ENCODE measurements around the gene PTPRD. TPM values are rescaled to one million over a fixed set of nuclear protein-coding genes. Genes with fewer than 3 reads are reported as not detected.

PTPRD gene
- total RNA-seq, 4 donors from 2014 or later, result 0.78 to 11.7 (median 1.6) TPM

DNA sequence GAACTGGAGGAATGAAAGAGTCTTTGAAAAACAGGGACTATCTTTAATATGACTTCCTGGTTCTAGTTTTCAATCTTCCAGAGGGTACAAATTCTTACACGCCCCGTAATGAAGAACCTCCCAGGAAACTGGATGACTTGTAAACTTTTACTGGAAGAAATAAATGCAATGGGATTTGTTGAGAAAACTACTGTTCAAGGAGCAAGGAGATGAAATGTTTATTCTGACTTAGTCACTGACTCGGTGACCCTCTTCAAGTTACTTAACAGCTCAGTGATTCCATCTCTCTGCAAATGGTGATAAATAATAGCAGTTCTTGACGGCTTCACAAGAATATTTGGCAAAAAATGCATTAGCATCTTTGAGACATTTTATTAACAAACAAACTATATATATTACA is 858.6 kb downstream of the PTPRD start:
- intact Hi-C loops (cut with DNase I; ENCODE audit: low total_unique reads), result no loop called here
- no peak for ATAC-seq
- H3K4me1 ChIP-seq, result no peaks in the 10 kb centered on the region
- in situ Hi-C loops (cut with MboI; ENCODE audit: low sequenced_read_pairs in 4 of 4), result no loop called here
- TF ChIP-seq, protein P1, sequence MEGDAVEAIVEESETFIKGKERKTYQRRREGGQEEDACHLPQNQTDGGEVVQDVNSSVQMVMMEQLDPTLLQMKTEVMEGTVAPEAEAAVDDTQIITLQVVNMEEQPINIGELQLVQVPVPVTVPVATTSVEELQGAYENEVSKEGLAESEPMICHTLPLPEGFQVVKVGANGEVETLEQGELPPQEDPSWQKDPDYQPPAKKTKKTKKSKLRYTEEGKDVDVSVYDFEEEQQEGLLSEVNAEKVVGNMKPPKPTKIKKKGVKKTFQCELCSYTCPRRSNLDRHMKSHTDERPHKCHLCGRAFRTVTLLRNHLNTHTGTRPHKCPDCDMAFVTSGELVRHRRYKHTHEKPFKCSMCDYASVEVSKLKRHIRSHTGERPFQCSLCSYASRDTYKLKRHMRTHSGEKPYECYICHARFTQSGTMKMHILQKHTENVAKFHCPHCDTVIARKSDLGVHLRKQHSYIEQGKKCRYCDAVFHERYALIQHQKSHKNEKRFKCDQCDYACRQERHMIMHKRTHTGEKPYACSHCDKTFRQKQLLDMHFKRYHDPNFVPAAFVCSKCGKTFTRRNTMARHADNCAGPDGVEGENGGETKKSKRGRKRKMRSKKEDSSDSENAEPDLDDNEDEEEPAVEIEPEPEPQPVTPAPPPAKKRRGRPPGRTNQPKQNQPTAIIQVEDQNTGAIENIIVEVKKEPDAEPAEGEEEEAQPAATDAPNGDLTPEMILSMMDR (IDR thresholded peaks at IDR 0.05 in 4 of 5, conservative IDR thresholded peaks at IDR 0.05 in 1 of 5), result no peak
- TF ChIP-seq POLR2A (IDR thresholded peaks at IDR 0.05), result no peak
- no peak overlapping the region for H3K27ac ChIP-seq
- no peaks in the 10 kb centered on the region for H3K9me3 ChIP-seq
- no peak overlapping the region for H3K4me3 ChIP-seq
- DNase-seq, result no peak
- no peaks in the 10 kb centered on the region for H3K27me3 ChIP-seq
- H3K36me3 ChIP-seq, result no peaks in the 10 kb centered on the region

DNA sequence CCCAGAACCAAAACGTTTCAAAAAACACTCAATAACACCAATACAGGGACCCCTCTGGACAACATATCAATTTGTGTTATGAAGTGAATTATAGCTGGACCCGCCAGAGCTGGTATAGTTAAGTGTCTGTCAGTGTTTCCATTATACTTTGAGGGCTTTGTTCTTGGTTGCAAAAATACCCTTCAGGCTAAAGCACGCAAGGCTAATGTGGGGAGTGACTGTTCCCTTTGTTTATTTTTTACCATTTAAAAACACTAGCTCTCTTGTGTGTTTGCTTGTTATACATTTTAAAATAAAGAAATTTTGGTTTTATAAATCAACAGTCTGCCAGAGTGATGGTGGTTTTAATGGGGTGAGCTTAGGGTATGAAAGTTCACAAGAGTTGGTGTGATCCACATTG is 859.5 kb downstream of the PTPRD start:
- Histone ChIP-seq H3K27me3 (no peaks in the 10 kb centered on the region), H3K27ac (no peak overlapping the region), H3K4me3 (no peak overlapping the region), H3K36me3 (no peaks in the 10 kb centered on the region), H3K9me3 (no peaks in the 10 kb centered on the region), H3K4me1 (no peaks in the 10 kb centered on the region)
- TF ChIP-seq, protein P1 (IDR thresholded peaks at IDR 0.05 in 4 of 5, conservative IDR thresholded peaks at IDR 0.05 in 1 of 5), result no peak
- TF ChIP-seq POLR2A (IDR thresholded peaks at IDR 0.05), result no peak
- ATAC-seq (no peak), DNase-seq (no peak)
- in situ Hi-C loops (cut with MboI; ENCODE audit: low sequenced_read_pairs in 4 of 4) (no loop called here), intact Hi-C loops (cut with DNase I; ENCODE audit: low total_unique reads) (no loop called here)

DNA sequence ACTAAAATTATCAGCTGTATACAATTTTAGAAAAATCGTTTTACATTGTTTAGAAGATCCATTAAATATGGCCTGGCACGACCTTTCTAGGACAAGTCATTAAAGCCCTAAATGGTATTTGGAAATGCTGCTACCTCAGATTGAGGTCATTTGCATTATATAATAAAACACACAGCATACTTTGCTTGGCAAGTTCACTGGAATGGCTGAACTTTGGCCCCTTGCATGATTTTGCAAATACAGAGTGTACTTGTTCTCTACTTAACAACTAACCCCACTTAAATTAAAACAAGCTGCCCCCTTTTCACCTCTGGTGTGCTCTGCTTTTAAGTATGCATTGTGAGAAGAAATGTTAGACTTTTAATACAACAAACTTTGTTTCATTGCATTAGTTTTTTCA is 860.1 kb downstream of the PTPRD start:
- TF ChIP-seq POLR2A (IDR thresholded peaks at IDR 0.05), result no peak
- TF ChIP-seq, protein P1 (IDR thresholded peaks at IDR 0.05 in 4 of 5, conservative IDR thresholded peaks at IDR 0.05 in 1 of 5), result no peak
- H3K27ac ChIP-seq, result no peak overlapping the region
- DNase-seq (no peak), ATAC-seq (no peak)
- no peaks in the 10 kb centered on the region for H3K27me3 ChIP-seq
- in situ Hi-C loops (cut with MboI; ENCODE audit: low sequenced_read_pairs in 4 of 4), result no loop called here
- intact Hi-C loops (cut with DNase I; ENCODE audit: low total_unique reads), result no loop called here
- H3K9me3 ChIP-seq, result no peaks in the 10 kb centered on the region
- H3K4me3 ChIP-seq, result no peak overlapping the region
- no peaks in the 10 kb centered on the region for H3K36me3 ChIP-seq
- H3K4me1 ChIP-seq, result no peaks in the 10 kb centered on the region

DNA sequence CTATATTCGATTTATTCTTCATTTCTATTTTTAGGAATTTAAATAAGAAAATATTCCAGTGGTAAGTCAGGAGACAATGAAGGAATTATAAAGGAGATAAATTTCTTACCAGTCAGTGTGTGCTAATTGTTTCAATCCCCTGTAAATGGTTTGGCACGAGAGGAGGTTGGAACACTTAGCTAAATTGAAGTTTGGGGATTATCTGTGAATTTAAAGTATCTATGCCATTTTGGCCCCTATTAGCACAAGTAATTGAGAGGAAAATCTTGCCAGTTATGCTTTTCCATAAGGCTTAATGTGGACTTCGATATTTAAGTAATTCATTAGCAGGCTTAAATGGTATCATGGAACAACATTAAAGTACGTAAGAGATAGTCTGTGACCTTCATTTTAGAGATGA is 860.8 kb downstream of the PTPRD start:
- no peaks in the 10 kb centered on the region for H3K9me3 ChIP-seq
- in situ Hi-C loops (cut with MboI; ENCODE audit: low sequenced_read_pairs in 4 of 4), result no loop called here
- ATAC-seq (no peak), DNase-seq (no peak)
- H3K4me1 ChIP-seq, result no peaks in the 10 kb centered on the region
- H3K36me3 ChIP-seq, result no peaks in the 10 kb centered on the region
- no peak overlapping the region for H3K4me3 ChIP-seq
- intact Hi-C loops (cut with DNase I; ENCODE audit: low total_unique reads), result no loop called here
- TF ChIP-seq POLR2A (IDR thresholded peaks at IDR 0.05), result no peak
- no peaks in the 10 kb centered on the region for H3K27me3 ChIP-seq
- no peak overlapping the region for H3K27ac ChIP-seq

DNA sequence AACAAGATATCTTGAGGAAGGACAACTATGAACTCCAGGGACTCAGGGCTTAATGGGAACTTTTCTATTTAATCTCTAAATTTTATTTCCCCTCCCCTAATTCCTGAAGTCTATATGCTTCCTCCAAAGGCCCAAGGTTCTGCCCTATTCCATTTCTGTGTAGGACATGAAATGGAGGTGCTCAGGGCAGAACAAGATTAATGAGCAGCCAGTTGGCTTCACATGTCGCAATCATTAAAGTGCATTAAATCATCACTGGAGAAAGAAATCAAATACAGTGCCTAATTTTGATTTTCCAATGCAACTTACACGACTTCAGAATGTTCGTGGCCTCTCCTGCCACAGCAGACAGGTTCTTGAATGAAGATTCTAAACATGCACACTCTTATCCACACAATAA is 862.1 kb downstream of the PTPRD start:
- H3K4me1 ChIP-seq, result no peaks in the 10 kb centered on the region
- no peak overlapping the region for H3K4me3 ChIP-seq
- H3K27ac ChIP-seq, result no peak overlapping the region
- in situ Hi-C loops (cut with MboI; ENCODE audit: low sequenced_read_pairs in 4 of 4), result no loop called here
- TF ChIP-seq, protein P1 (IDR thresholded peaks at IDR 0.05 in 4 of 5, conservative IDR thresholded peaks at IDR 0.05 in 1 of 5), result no peak
- no peak for TF ChIP-seq POLR2A (IDR thresholded peaks at IDR 0.05)
- H3K36me3 ChIP-seq, result no peaks in the 10 kb centered on the region
- H3K9me3 ChIP-seq, result no peaks in the 10 kb centered on the region
- no peak for ATAC-seq
- no peaks in the 10 kb centered on the region for H3K27me3 ChIP-seq
- no peak for DNase-seq
- intact Hi-C loops (cut with DNase I; ENCODE audit: low total_unique reads), result no loop called here
